Measurements from ENCODE around the gene SNX13.
"Not testable (repeated sequence)": the region's sequence is repeated elsewhere in the genome, so short reads cannot be mapped to it uniquely, and the experiment has no call there.

SNX13 gene

GRCh38 chr7:17910377-17910776 lies 29.9 kb downstream of the SNX13 start:
- DNase-seq, result no peak

GRCh38 chr7:17909310-17909709 lies 31.0 kb downstream of the SNX13 start:
- not testable (repeated sequence) for DNase-seq

GRCh38 chr7:17907014-17907413 lies 33.3 kb downstream of the SNX13 start:
- no peak for DNase-seq

- DNase-seq, result no peak
Measured at GRCh38 chr7:17903337-17903736, 37.0 kb downstream of the SNX13 start.

- no peak for DNase-seq
Measured at GRCh38 chr7:17902599-17902998, 37.7 kb downstream of the SNX13 start.

- DNase-seq, result no peak
Measured at GRCh38 chr7:17900464-17900863, 39.8 kb downstream of the SNX13 start.

- DNase-seq, result no peak
Measured at GRCh38 chr7:17898111-17898510, 42.2 kb downstream of the SNX13 start.

- DNase-seq, result no peak
Measured at GRCh38 chr7:17887286-17887685, 53.0 kb downstream of the SNX13 start.

- DNase-seq, result no peak
Measured at GRCh38 chr7:17882685-17883084, 57.6 kb downstream of the SNX13 start.

GRCh38 chr7:17879075-17879661 lies 61.1 kb downstream of the SNX13 start:
- DNase-seq, result no peak

- no peak for DNase-seq
Measured at GRCh38 chr7:17878627-17879026, 61.7 kb downstream of the SNX13 start.

GRCh38 chr7:17871815-17872533 lies 68.3 kb downstream of the SNX13 start:
- no peak for DNase-seq

- no peak for DNase-seq
Measured at GRCh38 chr7:17870406-17870805, 69.9 kb downstream of the SNX13 start.

GRCh38 chr7:17863809-17864143 lies 76.5 kb downstream of the SNX13 start:
- no peak for DNase-seq

GRCh38 chr7:17863095-17863808 lies 77.0 kb downstream of the SNX13 start:
- no peak for DNase-seq

GRCh38 chr7:17856251-17856650 lies 84.0 kb downstream of the SNX13 start:
- DNase-seq, result no peak

GRCh38 chr7:17855202-17855601 lies 85.1 kb downstream of the SNX13 start:
- DNase-seq, result no peak

GRCh38 chr7:17854261-17855047 lies 85.8 kb downstream of the SNX13 start:
- no peak for DNase-seq

GRCh38 chr7:17852361-17852760 lies 87.9 kb downstream of the SNX13 start:
- no peak for DNase-seq

GRCh38 chr7:17849504-17849903 lies 90.8 kb downstream of the SNX13 start:
- DNase-seq, result no peak

- no peak for DNase-seq
Measured at GRCh38 chr7:17848516-17848915, 91.8 kb downstream of the SNX13 start.

- DNase-seq, result no peak
Measured at GRCh38 chr7:17846935-17847334, 93.4 kb downstream of the SNX13 start.

- DNase-seq, result no peak
Measured at GRCh38 chr7:17845197-17845547, 95.1 kb downstream of the SNX13 start.

Data from activated T-cell treated with anti-CD3 and anti-CD28 coated beads, Interleukin-2, amount 50 U/mL, for 48 hours (primary cell).